Naive thymus-derived CD4-positive, alpha-beta T cell (primary cell): ENCODE results near the gene HIC2. TPM values are rescaled to one million over a fixed set of nuclear protein-coding genes. Genes with fewer than 3 reads are reported as not detected.
A peak's percentile ranks its signal among the peaks of the same experiment; 100 is the strongest.
"Not testable (repeated sequence)": the region's sequence is repeated elsewhere in the genome, so short reads cannot be mapped to it uniquely, and the experiment has no call there.

Source experiments
- ATAC-seq: fragments of 150-1000 bp; cut with Tn5 transposase; 2 replicates; pipeline ENCODE4 v1.10.0; 2021; ENCODE audit warnings: mild to moderate bottlenecking, moderate library complexity
- CTCF ChIA-PET: fragments of 350-600 bp; sonication (Branson Sonifier 250); formaldehyde crosslinking; loops from one replicate; lab custom pipeline; 2021; ENCODE audit warnings: antibody characterized with exemption; lab: Charles Lee
- POLR2A ChIA-PET: fragments of 350-600 bp; sonication (Branson Sonifier 250); formaldehyde crosslinking; loops from one replicate; lab custom pipeline; 2021; ENCODE audit warnings: antibody characterized with exemption, inconsistent platforms; lab: Charles Lee
- DNase-seq, 9 donors: peaks; one replicate each; pipeline versions ENCODE4 v3.0.0 to v3.0.0-alpha.2; 2020 to 2022; ENCODE audit warnings: mixed read lengths in 1 of 9
- H3K27ac ChIP-seq: one replicate; pipeline ENCODE4 v1.7.0; 2013; ENCODE audit warnings: mild to moderate bottlenecking, low read depth, low read length, moderate library complexity
- H3K27me3 ChIP-seq, 2 donors: one replicate each; pipeline ENCODE4 v1.7.0; 2013; ENCODE audit warnings: low read length in 2 of 2, mild to moderate bottlenecking in 2 of 2, moderate library complexity in 2 of 2; ENCODE audit not compliant: control insufficient read depth in 2 of 2, insufficient read depth in 2 of 2
- H3K36me3 ChIP-seq, 3 experiments: 1 replicate in 2 of 3; 2 replicates in 1 of 3; pipeline ENCODE4 v1.7.0; 2013; ENCODE audit warnings: low read length in 3 of 3, mild to moderate bottlenecking in 3 of 3, moderate library complexity in 1 of 3; ENCODE audit not compliant: insufficient read depth in 3 of 3, control insufficient read depth in 2 of 3
- H3K4me1 ChIP-seq, 2 donors: one replicate each; pipeline ENCODE4 v1.7.0; 2013; ENCODE audit warnings: low read length in 2 of 2, mild to moderate bottlenecking in 2 of 2, moderate library complexity in 1 of 2; ENCODE audit not compliant: control insufficient read depth in 2 of 2, insufficient read depth in 2 of 2
- H3K4me3 ChIP-seq: 2 replicates; pipeline ENCODE4 v1.7.0; 2013; ENCODE audit warnings: mild to moderate bottlenecking, low read length
- H3K9me3 ChIP-seq, 3 experiments: 1 replicate in 2 of 3; 2 replicates in 1 of 3; pipeline ENCODE4 v1.7.0; 2013; ENCODE audit warnings: low read length in 3 of 3; ENCODE audit not compliant: control insufficient read depth in 2 of 3
- H3K27ac Mint-ChIP-seq, 9 donors: one replicate each; pipeline ENCODE4 v1.8.0; 2020 to 2022; ENCODE audit warnings: mixed read lengths in 9 of 9, mild to moderate bottlenecking in 8 of 9, moderate library complexity in 5 of 9, inconsistent platforms in 2 of 9
- H3K27me3 Mint-ChIP-seq, 5 donors: one replicate each; pipeline ENCODE4 v1.8.0; 2021 to 2022; ENCODE audit warnings: mixed read lengths in 5 of 5, mild to moderate bottlenecking in 1 of 5
- H3K36me3 Mint-ChIP-seq, 5 donors: one replicate each; pipeline ENCODE4 v1.8.0; 2020 to 2022; ENCODE audit warnings: mixed read lengths in 5 of 5, mild to moderate bottlenecking in 3 of 5, inconsistent platforms in 1 of 5
- H3K4me1 Mint-ChIP-seq, 7 donors: one replicate each; pipeline ENCODE4 v1.8.0; 2020 to 2022; ENCODE audit warnings: mixed read lengths in 7 of 7, mild to moderate bottlenecking in 3 of 7, inconsistent platforms in 1 of 7
- H3K4me3 Mint-ChIP-seq, 10 donors: one replicate each; pipeline ENCODE4 v1.8.0; 2020 to 2022; ENCODE audit warnings: mild to moderate bottlenecking in 10 of 10, mixed read lengths in 10 of 10, moderate library complexity in 6 of 10, inconsistent platforms in 2 of 10
- H3K9me3 Mint-ChIP-seq, 11 donors: one replicate each; pipeline ENCODE4 v1.8.0; 2020 to 2022; ENCODE audit warnings: mixed read lengths in 11 of 11, mild to moderate bottlenecking in 4 of 11, inconsistent platforms in 1 of 11, moderate library complexity in 1 of 11
- intact Hi-C, 2 donors: fragments of 100-400 bp; cut with micrococcal nuclease; formaldehyde crosslinking; loops; one replicate each; pipeline ENCODE4 v1.15.1; 2023
- polyA plus RNA-seq, 2 donors: library from polyadenylated mRNA; unstranded; fragments of 300-500 nt; fragmentation: Illumina TruSeq; gene quantifications; one replicate each; pipeline ENCODE4 v1.2.3, GENCODE V29; 2021
- total RNA-seq, 6 experiments: library from RNA in 5 of 6; stranded (reverse) in 5 of 6; gene quantifications; 1 replicate in 5 of 6; 2 replicates in 1 of 6; pipeline ENCODE4 v1.2.3 and lab custom pipeline; 2021 to 2026

Gene HIC2
- total and polyA plus RNA-seq, 7 experiments from 2014 or later = 0.44 to 13.8 (median 10.0) TPM

DNA sequence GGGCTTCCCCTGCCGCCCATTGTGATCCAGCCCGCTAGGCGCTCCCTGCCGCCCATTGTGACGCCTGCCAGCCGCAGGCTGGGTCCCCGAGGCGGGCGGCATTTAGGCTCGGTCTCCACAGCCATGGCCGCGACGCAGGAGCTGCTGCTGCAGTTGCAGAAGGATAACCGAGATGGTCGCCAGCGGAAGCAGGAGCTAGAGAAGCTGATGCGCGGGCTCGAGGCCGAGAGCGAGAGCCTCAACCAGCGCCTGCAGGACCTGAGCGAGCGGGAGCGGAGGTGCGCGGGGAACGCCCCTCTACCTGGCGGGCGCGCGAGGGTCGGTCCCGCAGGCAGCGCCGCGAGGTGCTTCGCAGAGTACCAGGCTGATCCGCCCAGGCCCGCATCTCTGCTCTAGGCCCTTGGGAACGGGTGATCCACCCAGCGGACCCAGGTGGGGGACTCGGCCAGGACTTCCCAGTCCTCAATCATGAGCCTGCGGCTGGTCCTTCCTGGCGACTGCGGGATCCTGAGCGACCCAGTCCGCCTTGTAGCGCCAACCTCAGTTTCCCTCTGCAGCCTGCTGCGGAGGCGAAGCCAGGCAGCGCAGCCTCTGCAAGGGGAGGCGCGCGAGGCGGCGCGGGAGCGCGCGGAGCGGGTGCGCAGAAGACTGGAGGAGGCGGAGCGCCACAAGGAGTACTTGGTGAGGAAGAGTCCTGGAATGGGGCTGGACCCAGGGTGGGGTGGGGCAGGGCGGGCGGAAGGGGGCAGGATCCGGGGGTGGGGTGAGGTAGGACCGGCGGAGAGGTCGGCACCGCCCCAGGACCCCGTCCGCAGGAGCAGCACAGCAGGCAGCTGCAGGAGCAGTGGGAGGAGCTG, 50.4 kb downstream of the HIC2 start, which contains the start of gene TMEM191C:
TMEM191C (plus strand) TSS at position 51 of the 857 bp plus-strand sequence; CDS start at position 124, 73 bp downstream.
- POLR2A ChIA-PET, H3K4me3 ChIP-seq, CTCF ChIA-PET, H3K36me3 Mint-ChIP-seq, H3K27me3 ChIP-seq, H3K36me3 ChIP-seq, H3K9me3 ChIP-seq, H3K4me1 Mint-ChIP-seq, H3K9me3 Mint-ChIP-seq, intact Hi-C loops, H3K4me1 ChIP-seq, H3K27me3 Mint-ChIP-seq, ATAC-seq: not testable (repeated sequence)
- DNase-seq = peak in 5 of 9 donors; percentile 8 to 19 (median 11)
- Mint-ChIP-seq H3K27ac (peak within 1 kb of the TSS; percentile 59 to 99 (median 95)), H3K4me3 (peak within 1 kb of the TSS; percentile 77 to 96 (median 90))
- peak within 1 kb of the TSS; percentile 68 for H3K27ac ChIP-seq

DNA sequence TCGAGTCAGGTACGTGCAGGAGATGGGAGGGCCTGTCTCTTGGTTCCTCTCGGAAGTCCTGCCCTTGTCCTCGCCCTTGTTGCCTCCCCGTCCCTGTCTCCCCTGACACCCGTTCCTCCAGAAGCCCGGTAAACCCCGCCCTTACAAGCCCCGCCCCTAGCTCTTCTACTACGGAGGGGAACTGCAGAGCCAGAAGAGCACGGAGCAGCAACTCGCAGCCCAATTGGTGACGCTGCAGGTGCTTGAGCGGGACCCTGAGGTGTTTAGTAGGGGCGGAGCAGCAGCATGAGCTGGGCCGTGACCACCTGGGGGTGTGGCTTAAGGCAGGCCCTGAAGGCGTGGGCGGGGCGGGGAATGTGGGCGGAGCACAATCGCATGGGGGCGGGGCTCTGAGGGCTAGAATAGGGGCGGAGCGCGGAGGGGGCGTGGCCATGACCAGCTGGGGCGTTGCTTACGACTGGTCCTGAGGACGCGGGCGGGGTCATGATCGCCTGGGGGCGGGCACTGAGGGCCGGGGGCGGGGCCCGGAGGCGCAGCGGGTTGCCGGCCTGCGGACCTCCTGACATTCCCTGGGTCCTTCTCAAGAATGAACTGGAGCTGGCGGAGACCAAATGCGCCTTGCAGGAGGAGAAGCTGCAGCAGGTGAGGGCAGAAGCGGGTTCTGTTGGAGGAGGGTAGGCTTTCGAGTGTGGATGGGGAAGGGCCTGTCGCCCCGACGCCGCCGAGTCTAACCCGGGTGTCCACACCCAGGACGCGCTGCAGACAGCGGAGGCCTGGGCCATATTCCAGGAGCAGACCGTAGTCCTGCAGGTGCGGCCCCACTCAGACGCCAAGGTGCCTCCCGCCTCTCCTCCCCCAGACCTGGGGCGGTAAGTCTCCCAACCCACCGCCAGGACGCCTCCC, 51.3 kb downstream of the HIC2 start:
- CTCF ChIA-PET, H3K27me3 Mint-ChIP-seq, H3K36me3 ChIP-seq, POLR2A ChIA-PET, H3K4me3 ChIP-seq, H3K9me3 Mint-ChIP-seq, H3K4me1 ChIP-seq, H3K4me1 Mint-ChIP-seq, H3K27me3 ChIP-seq, H3K36me3 Mint-ChIP-seq, intact Hi-C loops, H3K9me3 ChIP-seq: not testable (repeated sequence)
- H3K4me3 Mint-ChIP-seq = peak overlapping the region; percentile 77 to 96 (median 90)
- H3K27ac Mint-ChIP-seq = peak overlapping the region; percentile 59 to 99 (median 95)
- DNase-seq (peak; percentile 74 to 96 (median 90)), ATAC-seq (peak; percentile 88)
- peak overlapping the region; percentile 68 for H3K27ac ChIP-seq

DNA sequence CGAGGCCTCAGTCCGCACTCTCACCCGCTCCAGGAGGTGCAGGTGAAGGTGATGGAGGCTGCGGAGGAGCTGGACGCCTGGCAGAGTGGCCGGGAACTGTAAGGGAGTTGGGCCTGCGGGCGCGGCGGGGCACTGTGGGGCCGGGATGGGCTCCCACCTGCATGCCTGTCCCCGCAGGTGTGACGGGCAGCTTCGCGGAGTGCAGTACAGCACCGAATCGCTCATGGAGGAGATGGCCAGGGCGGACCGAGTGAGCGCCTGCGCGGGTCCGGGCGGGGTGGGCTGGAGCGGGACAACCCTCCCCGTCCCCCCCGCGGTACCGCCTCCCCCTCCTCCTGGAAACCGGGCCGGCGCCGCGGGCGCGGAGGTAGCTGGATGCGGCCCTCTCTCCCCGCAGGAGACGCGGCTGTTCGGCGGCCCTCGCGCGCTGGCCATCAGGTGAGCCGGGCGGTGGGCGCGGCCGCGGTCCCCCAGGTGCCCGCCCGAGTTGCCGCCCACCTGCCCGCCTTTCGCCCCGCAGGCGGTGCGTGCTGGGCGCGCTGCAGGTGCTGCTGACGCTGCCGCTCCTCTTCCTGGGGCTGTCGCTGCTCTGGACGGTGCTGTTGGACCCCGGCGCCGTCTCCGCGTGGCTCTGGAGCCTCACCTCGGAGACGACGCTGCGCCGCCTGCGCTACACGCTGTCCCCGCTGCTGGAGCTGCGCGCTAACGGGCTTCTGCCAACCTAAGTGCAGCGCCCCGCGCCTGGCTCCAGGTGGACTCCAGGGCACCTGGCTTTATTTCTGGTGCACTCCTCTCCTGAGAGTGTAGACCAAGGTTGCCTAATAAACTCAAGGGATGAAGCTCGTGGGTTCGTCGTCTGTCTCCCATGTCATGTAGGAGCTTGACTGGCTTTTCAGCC, 52.2 kb downstream of the HIC2 start:
- H3K36me3 ChIP-seq, POLR2A ChIA-PET, CTCF ChIA-PET, H3K9me3 Mint-ChIP-seq, intact Hi-C loops, H3K9me3 ChIP-seq, H3K4me1 ChIP-seq, H3K36me3 Mint-ChIP-seq, ATAC-seq, H3K27ac Mint-ChIP-seq, H3K4me3 ChIP-seq, H3K27ac ChIP-seq, H3K27me3 Mint-ChIP-seq, H3K27me3 ChIP-seq, H3K4me1 Mint-ChIP-seq: not testable (repeated sequence)
- peak in 4 of 9 donors; percentile 15 to 21 (median 18) for DNase-seq
- peak overlapping the region in 1 of 10 donors; percentile 19 for H3K4me3 Mint-ChIP-seq

DNA sequence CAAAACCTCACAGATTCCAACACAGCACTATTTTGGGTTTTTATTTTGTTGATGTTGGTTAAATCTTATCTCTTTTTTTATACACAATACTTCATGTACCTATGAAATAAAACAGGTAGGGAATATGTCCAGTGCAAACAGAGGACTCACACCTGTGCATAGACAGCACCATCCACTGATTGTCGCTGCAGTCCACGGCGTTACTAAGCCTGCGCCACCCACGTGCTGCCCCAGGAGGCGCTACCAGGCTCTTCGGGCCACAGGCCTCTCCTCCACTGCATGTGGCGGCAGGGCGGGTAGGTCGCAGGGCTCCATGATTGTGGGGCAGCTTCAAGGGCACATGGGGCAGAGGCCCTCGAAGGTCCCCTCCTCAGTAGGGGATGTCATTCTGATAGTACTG, 55.8 kb downstream of the HIC2 start:
- H3K27ac ChIP-seq, H3K4me1 ChIP-seq, ATAC-seq, H3K36me3 Mint-ChIP-seq, H3K27me3 Mint-ChIP-seq, H3K27ac Mint-ChIP-seq, H3K9me3 Mint-ChIP-seq, intact Hi-C loops, H3K4me3 Mint-ChIP-seq, H3K4me1 Mint-ChIP-seq, H3K9me3 ChIP-seq, H3K36me3 ChIP-seq, DNase-seq, CTCF ChIA-PET, POLR2A ChIA-PET, H3K4me3 ChIP-seq, H3K27me3 ChIP-seq: not testable (repeated sequence)

DNA sequence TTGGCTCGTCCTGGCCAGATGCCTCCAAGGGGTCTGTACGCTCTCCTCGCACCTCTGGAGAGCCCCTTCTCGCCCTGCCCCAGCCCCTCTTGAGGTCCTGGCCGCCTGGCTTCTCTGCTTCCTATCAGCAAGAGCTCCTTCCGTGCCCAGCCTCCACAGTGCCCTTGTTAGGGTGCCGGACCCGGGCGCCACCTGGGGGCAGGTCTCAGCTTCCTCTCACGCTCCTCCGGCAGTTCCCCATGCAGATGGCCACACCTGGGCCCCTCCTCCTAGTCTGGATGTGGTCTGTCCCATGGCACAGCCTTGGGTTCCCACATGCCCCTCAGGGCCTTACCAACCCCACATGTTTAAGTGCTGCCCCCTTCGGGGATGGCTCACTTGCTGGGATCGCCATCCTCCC, 56.5 kb downstream of the HIC2 start:
- POLR2A ChIA-PET, ATAC-seq, H3K9me3 Mint-ChIP-seq, H3K27ac ChIP-seq, H3K27ac Mint-ChIP-seq, H3K27me3 ChIP-seq, H3K4me3 ChIP-seq, CTCF ChIA-PET, DNase-seq, intact Hi-C loops, H3K9me3 ChIP-seq, H3K4me1 ChIP-seq, H3K36me3 Mint-ChIP-seq, H3K4me3 Mint-ChIP-seq, H3K36me3 ChIP-seq, H3K4me1 Mint-ChIP-seq, H3K27me3 Mint-ChIP-seq: not testable (repeated sequence)

DNA sequence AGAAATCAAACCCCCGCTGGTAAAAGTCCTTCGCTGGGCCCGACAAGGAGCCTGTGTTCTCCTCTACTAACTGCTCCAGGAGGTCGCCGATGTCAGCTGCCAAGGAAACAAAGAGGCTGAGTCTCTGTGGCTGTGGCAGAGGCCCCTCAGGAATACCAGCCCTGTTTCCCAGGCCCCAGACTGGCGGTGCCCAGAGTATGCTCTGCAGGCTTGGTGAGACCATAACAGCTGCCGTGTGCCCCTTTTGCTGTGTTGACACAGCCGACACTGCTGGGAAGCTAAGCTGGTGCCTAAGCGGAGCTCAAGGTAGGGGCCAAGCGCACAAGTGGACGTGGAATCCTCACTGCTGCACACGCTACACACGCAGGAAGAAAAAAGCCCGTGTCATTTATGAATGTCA, 66.9 kb downstream of the HIC2 start:
- H3K9me3 Mint-ChIP-seq, H3K4me1 ChIP-seq, H3K27ac Mint-ChIP-seq, H3K9me3 ChIP-seq, H3K4me1 Mint-ChIP-seq, H3K27ac ChIP-seq, H3K4me3 ChIP-seq, CTCF ChIA-PET, intact Hi-C loops, DNase-seq, H3K36me3 Mint-ChIP-seq, H3K36me3 ChIP-seq, ATAC-seq, H3K4me3 Mint-ChIP-seq, H3K27me3 ChIP-seq, H3K27me3 Mint-ChIP-seq, POLR2A ChIA-PET: not testable (repeated sequence)
